H9 (cell line): Measurements from ENCODE around the gene MRPL46. TPM values are rescaled to one million over a fixed set of nuclear protein-coding genes. Genes with fewer than 3 reads are reported as not detected.

ENCODE experiments used
- DNase-seq: peaks from one replicate; pipeline ENCODE4 v3.0.0-alpha.2; 2017
- H2AFZ ChIP-seq: one replicate; pipeline ENCODE4 v1.6.1; 2013; ENCODE audit warnings: mild to moderate bottlenecking, low read length, control low read depth, moderate library complexity
- H2AK5ac ChIP-seq: 2 replicates; pipeline ENCODE4 v1.6.1; 2013; ENCODE audit warnings: low read length, control low read depth, mixed read lengths; ENCODE audit not compliant: insufficient read length
- H2BK120ac ChIP-seq: one replicate; pipeline ENCODE4 v1.6.1; 2013; ENCODE audit warnings: low read depth, mild to moderate bottlenecking, low read length, control low read depth, inconsistent platforms; ENCODE audit not compliant: poor library complexity, severe bottlenecking
- H2BK12ac ChIP-seq: 2 replicates; pipeline ENCODE4 v1.6.1; 2013; ENCODE audit warnings: low read length, control low read depth, mixed read lengths, low read depth; ENCODE audit not compliant: insufficient read length
- H2BK15ac ChIP-seq: 2 replicates; pipeline ENCODE4 v1.6.1; 2013; ENCODE audit warnings: low read depth, low read length, control low read depth
- H2BK20ac ChIP-seq: one replicate; pipeline ENCODE4 v1.6.1; 2013; ENCODE audit warnings: low read depth, mild to moderate bottlenecking, low read length, control low read depth, inconsistent platforms; ENCODE audit not compliant: poor library complexity, severe bottlenecking
- H2BK5ac ChIP-seq: 2 replicates; pipeline ENCODE4 v1.6.1; 2013; ENCODE audit warnings: low read length, control low read depth, mixed read lengths; ENCODE audit not compliant: insufficient read length
- H3K14ac ChIP-seq: 2 replicates; pipeline ENCODE4 v1.6.1; 2013; ENCODE audit warnings: low read length, control low read depth; ENCODE audit not compliant: insufficient read depth
- H3K18ac ChIP-seq: 2 replicates; pipeline ENCODE4 v1.6.1; 2013; ENCODE audit warnings: low read depth, mild to moderate bottlenecking, mixed read lengths, low read length, control low read depth; ENCODE audit not compliant: insufficient read length
- H3K23ac ChIP-seq: 2 replicates; pipeline ENCODE4 v1.6.1; 2013; ENCODE audit warnings: low read length, control low read depth, mixed read lengths, low read depth; ENCODE audit not compliant: insufficient read length
- H3K23me2 ChIP-seq: 2 replicates; pipeline ENCODE4 v1.6.1; 2013; ENCODE audit warnings: low read depth, mild to moderate bottlenecking, mixed read lengths, low read length, control low read depth; ENCODE audit not compliant: insufficient read length, poor library complexity, severe bottlenecking
- H3K27ac ChIP-seq: 2 replicates; pipeline ENCODE4 v1.5.1; 2013; ENCODE audit warnings: low read length, control low read depth, mixed read lengths, low read depth; ENCODE audit not compliant: insufficient read length
- H3K27me3 ChIP-seq: 2 replicates; pipeline ENCODE4 v1.6.1; 2013; ENCODE audit warnings: low read length, control low read depth, inconsistent platforms; ENCODE audit not compliant: insufficient read depth
- H3K4ac ChIP-seq: 2 replicates; pipeline ENCODE4 v1.6.1; 2013; ENCODE audit warnings: low read depth, mild to moderate bottlenecking, control low read depth, inconsistent platforms, low read length, moderate library complexity
- H3K4me1 ChIP-seq: 2 replicates; pipeline ENCODE4 v1.6.1; 2013; ENCODE audit warnings: low read length, control low read depth, inconsistent platforms; ENCODE audit not compliant: insufficient read depth
- H3K4me2 ChIP-seq: 2 replicates; pipeline ENCODE4 v1.6.1; 2013; ENCODE audit warnings: low read length, control low read depth, mixed read lengths; ENCODE audit not compliant: insufficient read length, insufficient read depth
- H3K56ac ChIP-seq: 2 replicates; pipeline ENCODE4 v1.6.1; 2013; ENCODE audit warnings: low read depth, mild to moderate bottlenecking, mixed read lengths, low read length, control low read depth; ENCODE audit not compliant: insufficient read length
- H3K79me1 ChIP-seq: 2 replicates; pipeline ENCODE4 v1.6.1; 2013; ENCODE audit warnings: low read depth, mild to moderate bottlenecking, moderate library complexity, low read length, control low read depth, inconsistent platforms; ENCODE audit not compliant: insufficient read depth, poor library complexity, severe bottlenecking
- H3K79me2 ChIP-seq: 2 replicates; pipeline ENCODE4 v1.6.1; 2013; ENCODE audit warnings: low read length, control low read depth, inconsistent platforms; ENCODE audit not compliant: insufficient read depth
- H3K9ac ChIP-seq: 2 replicates; pipeline ENCODE4 v1.6.1; 2013; ENCODE audit warnings: low read length, control low read depth, mixed read lengths; ENCODE audit not compliant: insufficient read length; ENCODE audit errors: extremely low read depth
- H3K9me3 ChIP-seq: one replicate; pipeline ENCODE4 v1.6.1; 2013; ENCODE audit warnings: low read depth, low read length, inconsistent platforms; ENCODE audit not compliant: control insufficient read depth
- H3T11ph ChIP-seq: one replicate; pipeline ENCODE4 v1.6.1; 2013; ENCODE audit warnings: mild to moderate bottlenecking, low read length, control low read depth, inconsistent platforms
- H4K20me1 ChIP-seq: one replicate; pipeline ENCODE4 v1.6.1; 2013; ENCODE audit not compliant: control insufficient read depth, insufficient read length, insufficient read depth
- H4K5ac ChIP-seq: 2 replicates; pipeline ENCODE4 v1.6.1; 2013; ENCODE audit warnings: low read depth, mild to moderate bottlenecking, mixed read lengths, low read length, control low read depth; ENCODE audit not compliant: insufficient read length
- H4K8ac ChIP-seq: replicated peaks from 2 replicates; pipeline ENCODE4 v1.6.1; 2013; ENCODE audit warnings: low read length, control low read depth, mixed read lengths, low read depth; ENCODE audit not compliant: insufficient read length
- H4K91ac ChIP-seq: 2 replicates; pipeline ENCODE4 v1.6.1; 2013; ENCODE audit warnings: low read depth, mild to moderate bottlenecking, moderate library complexity, mixed read lengths, low read length, control low read depth; ENCODE audit not compliant: insufficient read length
- H3K27ac Mint-ChIP-seq, 3 experiments: 2 replicates in 2 of 3; 3 replicates in 1 of 3; pipeline ENCODE4 v1.8.0; 2020 to 2021; ENCODE audit warnings: mixed read lengths in 3 of 3, mild to moderate bottlenecking in 1 of 3, moderate library complexity in 1 of 3
- H3K27me3 Mint-ChIP-seq: 2 replicates; pipeline ENCODE4 v1.8.0; 2021; ENCODE audit warnings: low read depth, mild to moderate bottlenecking, moderate library complexity, mixed read lengths
- H3K36me3 Mint-ChIP-seq, 3 experiments: 2 replicates in 2 of 3; 3 replicates in 1 of 3; pipeline ENCODE4 v1.8.0; 2020 to 2021; ENCODE audit warnings: low read depth in 3 of 3, mixed read lengths in 3 of 3; ENCODE audit not compliant: insufficient read depth in 1 of 3
- H3K4me1 Mint-ChIP-seq, 2 experiments: 2 replicates each; pipeline ENCODE4 v1.8.0; 2020; ENCODE audit warnings: mixed read lengths in 2 of 2
- H3K4me3 Mint-ChIP-seq, 2 experiments: 2 replicates in 1 of 2; 3 replicates in 1 of 2; pipeline ENCODE4 v1.8.0; 2020 to 2021; ENCODE audit warnings: mild to moderate bottlenecking in 2 of 2, mixed read lengths in 2 of 2, moderate library complexity in 1 of 2
- H3K9me3 Mint-ChIP-seq, 2 experiments: 2 replicates in 1 of 2; 3 replicates in 1 of 2; pipeline ENCODE4 v1.8.0; 2020; ENCODE audit warnings: mild to moderate bottlenecking in 2 of 2, mixed read lengths in 2 of 2, moderate library complexity in 1 of 2
- CTCF ChIP-seq: fragments of 200-600 bp; sonication (generic); conservative IDR thresholded peaks from 3 replicates; pipeline ENCODE4 v1.8.0; 2021; ENCODE audit warnings: antibody characterized with exemption, mild to moderate bottlenecking
- WGBS: extraction: QIAGEN DNeasy Blood & Tissue Kit; methylation state at CpG from one replicate; pipeline ENCODE4 v1.1.7; 2013; ENCODE audit warnings: missing lambda C conversion rate, low lambda C conversion rate, mixed read lengths; ENCODE audit not compliant: insufficient read length; ENCODE audit errors: extremely low coverage; 5-methylcytosine and 5-hydroxymethylcytosine counted together
- total RNA-seq: library from RNA; stranded (reverse); gene quantifications from 2 replicates; pipeline ENCODE4 v1.2.1, GENCODE V29; 2021

The MRPL46 gene
- total RNA-seq, 1 experiment from 2014 or later, result 29.3 TPM

GRCh38 chr15:88447206-88447605, 20.0 kb downstream of the MRPL46 start:
- Mint-ChIP-seq H3K4me3 (no peak overlapping the region), H3K27ac (no peak overlapping the region), H3K4me1 (peaks cover 2 to 8% of the 10 kb centered on the region in 2 experiments; a peak in 2 of 4 replicates), H3K36me3 (no peaks in the 10 kb centered on the region), H3K27me3 (peaks cover 49% of the 10 kb centered on the region), H3K9me3 (peaks cover 18 to 19% of the 10 kb centered on the region in 2 experiments)
- no peaks in the 10 kb centered on the region for H3K23me2 ChIP-seq
- H3K18ac ChIP-seq, result no peak overlapping the region
- H2AK5ac ChIP-seq, result no peak overlapping the region
- no peak for DNase-seq
- H3T11ph ChIP-seq, result no peak overlapping the region
- no peak overlapping the region for H2BK15ac ChIP-seq
- H3K9me3 ChIP-seq, result no peaks in the 10 kb centered on the region
- no CpG with 5 or more reads among the region's 1 CpG for WGBS
- no peaks in the 10 kb centered on the region; the same call in 1 of the 2 replicates for H3K27me3 ChIP-seq
- H2BK20ac ChIP-seq, result no peak overlapping the region
- no peaks in the 10 kb centered on the region for H3K79me1 ChIP-seq
- TF ChIP-seq CTCF, result no peak
- H2BK120ac ChIP-seq, result no peak overlapping the region
- no peak overlapping the region for H3K4ac ChIP-seq
- H3K4me1 ChIP-seq, result no peaks in the 10 kb centered on the region
- no peak overlapping the region for H3K14ac ChIP-seq
- no peak overlapping the region for H2BK5ac ChIP-seq
- H4K91ac ChIP-seq, result no peak overlapping the region
- H4K8ac ChIP-seq, result no peak overlapping the region
- H3K4me2 ChIP-seq, result no peak overlapping the region
- no peak overlapping the region for H3K9ac ChIP-seq
- H3K23ac ChIP-seq, result no peak overlapping the region
- no peak overlapping the region for H2BK12ac ChIP-seq
- H2AFZ ChIP-seq, result no peak overlapping the region
- H3K79me2 ChIP-seq, result no peaks in the 10 kb centered on the region
- no peak overlapping the region for H3K56ac ChIP-seq
- H4K5ac ChIP-seq, result no peak overlapping the region
- H4K20me1 ChIP-seq, result no peaks in the 10 kb centered on the region
- no peak overlapping the region for H3K27ac ChIP-seq
